PFSK-1 (cell line): ENCODE measurements around the gene MGA.

Experiments
- POLR2AphosphoS5 ChIP-seq: IDR thresholded peaks from 2 replicates; pipeline ENCODE4 v1.6.1; 2012; ENCODE audit warnings: low read depth, mild to moderate bottlenecking, control low read depth, low read length, moderate library complexity
- SIN3A ChIP-seq: IDR thresholded peaks from 2 replicates; pipeline ENCODE4 v1.6.1; 2012; ENCODE audit warnings: mild to moderate bottlenecking, low read length, moderate library complexity, borderline replicate concordance; ENCODE audit not compliant: insufficient read depth
- TF ChIP-seq, protein P1 (sequence below), 2 experiments: IDR thresholded peaks; 2 replicates each; pipeline versions ENCODE4 v1.6.1 to v1.8.0; 2011 to 2012; ENCODE audit warnings: low read depth in 2 of 2, low read length in 2 of 2, control low read depth in 1 of 2, inconsistent platforms in 1 of 2, mild to moderate bottlenecking in 1 of 2, moderate library complexity in 1 of 2; ENCODE audit not compliant: insufficient read depth in 1 of 2

DNA sequence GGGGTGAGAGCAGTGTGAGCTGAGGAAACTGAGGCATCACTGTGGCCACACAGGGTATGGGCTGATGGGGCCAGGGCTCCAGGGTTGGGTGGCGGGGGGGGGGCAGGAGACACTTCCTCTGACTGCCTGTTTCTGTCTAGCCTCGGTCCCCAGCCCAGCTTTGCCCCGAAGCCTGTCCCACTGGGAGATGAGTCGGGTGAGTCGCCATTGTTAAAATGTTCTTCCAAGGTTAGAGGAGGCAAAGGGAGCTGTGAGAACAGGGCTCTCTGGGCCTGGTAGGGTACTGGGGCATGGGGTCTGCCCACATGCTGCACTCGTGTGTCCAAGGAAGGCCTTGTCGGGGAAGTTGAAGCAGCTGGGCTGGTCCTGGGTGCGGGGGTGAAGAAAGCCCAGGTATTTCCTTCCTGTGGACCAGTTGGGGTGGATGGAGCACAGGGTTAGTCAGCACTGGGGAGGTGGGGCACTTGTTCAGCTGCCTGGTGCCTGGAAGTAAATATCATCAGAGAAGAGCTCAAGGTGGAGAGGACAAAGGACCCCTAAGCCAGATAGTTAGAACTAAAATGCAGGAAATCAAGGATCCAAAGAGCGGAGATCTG lies 159.3 kb downstream of the MGA start:
- TF ChIP-seq, protein P1, sequence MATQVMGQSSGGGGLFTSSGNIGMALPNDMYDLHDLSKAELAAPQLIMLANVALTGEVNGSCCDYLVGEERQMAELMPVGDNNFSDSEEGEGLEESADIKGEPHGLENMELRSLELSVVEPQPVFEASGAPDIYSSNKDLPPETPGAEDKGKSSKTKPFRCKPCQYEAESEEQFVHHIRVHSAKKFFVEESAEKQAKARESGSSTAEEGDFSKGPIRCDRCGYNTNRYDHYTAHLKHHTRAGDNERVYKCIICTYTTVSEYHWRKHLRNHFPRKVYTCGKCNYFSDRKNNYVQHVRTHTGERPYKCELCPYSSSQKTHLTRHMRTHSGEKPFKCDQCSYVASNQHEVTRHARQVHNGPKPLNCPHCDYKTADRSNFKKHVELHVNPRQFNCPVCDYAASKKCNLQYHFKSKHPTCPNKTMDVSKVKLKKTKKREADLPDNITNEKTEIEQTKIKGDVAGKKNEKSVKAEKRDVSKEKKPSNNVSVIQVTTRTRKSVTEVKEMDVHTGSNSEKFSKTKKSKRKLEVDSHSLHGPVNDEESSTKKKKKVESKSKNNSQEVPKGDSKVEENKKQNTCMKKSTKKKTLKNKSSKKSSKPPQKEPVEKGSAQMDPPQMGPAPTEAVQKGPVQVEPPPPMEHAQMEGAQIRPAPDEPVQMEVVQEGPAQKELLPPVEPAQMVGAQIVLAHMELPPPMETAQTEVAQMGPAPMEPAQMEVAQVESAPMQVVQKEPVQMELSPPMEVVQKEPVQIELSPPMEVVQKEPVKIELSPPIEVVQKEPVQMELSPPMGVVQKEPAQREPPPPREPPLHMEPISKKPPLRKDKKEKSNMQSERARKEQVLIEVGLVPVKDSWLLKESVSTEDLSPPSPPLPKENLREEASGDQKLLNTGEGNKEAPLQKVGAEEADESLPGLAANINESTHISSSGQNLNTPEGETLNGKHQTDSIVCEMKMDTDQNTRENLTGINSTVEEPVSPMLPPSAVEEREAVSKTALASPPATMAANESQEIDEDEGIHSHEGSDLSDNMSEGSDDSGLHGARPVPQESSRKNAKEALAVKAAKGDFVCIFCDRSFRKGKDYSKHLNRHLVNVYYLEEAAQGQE (IDR thresholded peaks at IDR 0.05; ENCODE audit: insufficient read depth in 1 of 2, low read depth in 2 of 2, low read length in 2 of 2): no peak
- TF ChIP-seq SIN3A (no peak), POLR2AphosphoS5 (no peak)
